ENCODE data around the gene CCDC144A. TPM values are rescaled to one million over a fixed set of nuclear protein-coding genes. Genes with fewer than 3 reads are reported as not detected.
A peak's percentile ranks its signal among the peaks of the same experiment; 100 is the strongest.
"Not testable (repeated sequence)": the region's sequence is repeated elsewhere in the genome, so short reads cannot be mapped to it uniquely, and the experiment has no call there.

The CCDC144A gene
- total RNA-seq, 2 experiments from 2014 or later: 1.7 to 2.4 TPM

GRCh38 chr17:16751224-16751923, 61.3 kb downstream of the CCDC144A start:
- CTCF ChIA-PET; H3K27ac Mint-ChIP-seq; H3K4me3 Mint-ChIP-seq; H3K4me1 Mint-ChIP-seq (ENCODE audit: low read depth); POLR2A ChIA-PET; H3K36me3 Mint-ChIP-seq (ENCODE audit: low read depth); H3K9me3 Mint-ChIP-seq; intact Hi-C loops (cut with micrococcal nuclease): not testable (repeated sequence)
- DNase-seq (peak; percentile 10), ATAC-seq (peak; percentile 79)
- peak; percentile 36 for TF ChIP-seq CTCF (IDR thresholded peaks at IDR 0.05)
- H3K27me3 Mint-ChIP-seq: peaks cover 16% of the 10 kb centered on the region

GRCh38 chr17:16751924-16752287, 61.9 kb downstream of the CCDC144A start:
- POLR2A ChIA-PET; H3K4me1 Mint-ChIP-seq (ENCODE audit: low read depth); H3K36me3 Mint-ChIP-seq (ENCODE audit: low read depth); H3K4me3 Mint-ChIP-seq; intact Hi-C loops (cut with micrococcal nuclease); H3K27ac Mint-ChIP-seq; DNase-seq; ATAC-seq; CTCF ChIA-PET; H3K9me3 Mint-ChIP-seq: not testable (repeated sequence)
- H3K27me3 Mint-ChIP-seq: peaks cover 14% of the 10 kb centered on the region

- H3K27me3 Mint-ChIP-seq; CTCF ChIA-PET; H3K4me1 Mint-ChIP-seq (ENCODE audit: low read depth); H3K4me3 Mint-ChIP-seq; POLR2A ChIA-PET; DNase-seq; H3K9me3 Mint-ChIP-seq; ATAC-seq; intact Hi-C loops (cut with micrococcal nuclease); H3K36me3 Mint-ChIP-seq (ENCODE audit: low read depth); H3K27ac Mint-ChIP-seq: not testable (repeated sequence)
Measured at GRCh38 chr17:16757520-16757919, 67.5 kb downstream of the CCDC144A start.

GRCh38 chr17:16758177-16758576, 68.1 kb downstream of the CCDC144A start:
- H3K27ac Mint-ChIP-seq; CTCF ChIA-PET; POLR2A ChIA-PET; H3K9me3 Mint-ChIP-seq; H3K27me3 Mint-ChIP-seq; DNase-seq; ATAC-seq; H3K36me3 Mint-ChIP-seq (ENCODE audit: low read depth); intact Hi-C loops (cut with micrococcal nuclease); H3K4me3 Mint-ChIP-seq; H3K4me1 Mint-ChIP-seq (ENCODE audit: low read depth): not testable (repeated sequence)

GRCh38 chr17:16768290-16769175, 78.5 kb downstream of the CCDC144A start:
- POLR2A ChIA-PET; H3K36me3 Mint-ChIP-seq (ENCODE audit: low read depth); CTCF ChIA-PET; H3K4me3 Mint-ChIP-seq; H3K27ac Mint-ChIP-seq; ATAC-seq; H3K27me3 Mint-ChIP-seq; H3K4me1 Mint-ChIP-seq (ENCODE audit: low read depth); H3K9me3 Mint-ChIP-seq; intact Hi-C loops (cut with micrococcal nuclease); DNase-seq: not testable (repeated sequence)

- ATAC-seq; POLR2A ChIA-PET; DNase-seq; CTCF ChIA-PET; H3K4me1 Mint-ChIP-seq (ENCODE audit: low read depth); H3K36me3 Mint-ChIP-seq (ENCODE audit: low read depth); H3K4me3 Mint-ChIP-seq; H3K27ac Mint-ChIP-seq; intact Hi-C loops (cut with micrococcal nuclease); H3K27me3 Mint-ChIP-seq; H3K9me3 Mint-ChIP-seq: not testable (repeated sequence)
Measured at GRCh38 chr17:16772394-16773145, 82.5 kb downstream of the CCDC144A start.

GRCh38 chr17:16773146-16773522, 83.1 kb downstream of the CCDC144A start:
- H3K27ac Mint-ChIP-seq; H3K4me1 Mint-ChIP-seq (ENCODE audit: low read depth); DNase-seq; H3K27me3 Mint-ChIP-seq; H3K9me3 Mint-ChIP-seq; H3K4me3 Mint-ChIP-seq; CTCF ChIA-PET; POLR2A ChIA-PET; intact Hi-C loops (cut with micrococcal nuclease); ATAC-seq; H3K36me3 Mint-ChIP-seq (ENCODE audit: low read depth): not testable (repeated sequence)

GRCh38 chr17:16787851-16788250, 97.8 kb downstream of the CCDC144A start:
- H3K4me1 Mint-ChIP-seq (ENCODE audit: low read depth); CTCF ChIA-PET; H3K9me3 Mint-ChIP-seq; H3K36me3 Mint-ChIP-seq (ENCODE audit: low read depth); intact Hi-C loops (cut with micrococcal nuclease); H3K4me3 Mint-ChIP-seq; POLR2A ChIA-PET; ATAC-seq; H3K27me3 Mint-ChIP-seq; DNase-seq; H3K27ac Mint-ChIP-seq: not testable (repeated sequence)

- H3K27me3 Mint-ChIP-seq; CTCF ChIA-PET; intact Hi-C loops (cut with micrococcal nuclease); POLR2A ChIA-PET; H3K4me1 Mint-ChIP-seq (ENCODE audit: low read depth); H3K4me3 Mint-ChIP-seq; DNase-seq; H3K9me3 Mint-ChIP-seq; H3K27ac Mint-ChIP-seq; ATAC-seq; H3K36me3 Mint-ChIP-seq (ENCODE audit: low read depth): not testable (repeated sequence)
Measured at GRCh38 chr17:16788889-16789536, 99.0 kb downstream of the CCDC144A start.

- H3K27ac Mint-ChIP-seq; ATAC-seq; DNase-seq; H3K4me1 Mint-ChIP-seq (ENCODE audit: low read depth); CTCF ChIA-PET; intact Hi-C loops (cut with micrococcal nuclease); H3K36me3 Mint-ChIP-seq (ENCODE audit: low read depth); H3K4me3 Mint-ChIP-seq; H3K27me3 Mint-ChIP-seq; H3K9me3 Mint-ChIP-seq; POLR2A ChIA-PET: not testable (repeated sequence)
Measured at GRCh38 chr17:16789622-16790021, 99.6 kb downstream of the CCDC144A start.
